Stomach smooth muscle (tissue), 2 donors: ENCODE data around the gene VANGL1.
A peak's percentile ranks its signal among the peaks of the same experiment; 100 is the strongest.
"Not testable (repeated sequence)": the region's sequence is repeated elsewhere in the genome, so short reads cannot be mapped to it uniquely, and the experiment has no call there.

Experiments
- H3K27ac ChIP-seq: one replicate; pipeline ENCODE4 v1.7.0; 2013; ENCODE audit warnings: mild to moderate bottlenecking, low read length, inconsistent platforms
- H3K27me3 ChIP-seq, 2 donors: one replicate each; pipeline ENCODE4 v1.7.0; 2013; ENCODE audit warnings: low read length in 2 of 2; ENCODE audit not compliant: insufficient read depth in 2 of 2, control insufficient read depth in 1 of 2
- H3K36me3 ChIP-seq, 2 donors: one replicate each; pipeline ENCODE4 v1.7.0; 2013; ENCODE audit warnings: low read length in 2 of 2; ENCODE audit not compliant: control insufficient read depth in 2 of 2, insufficient read depth in 2 of 2
- H3K4me1 ChIP-seq: one replicate; pipeline ENCODE4 v1.7.0; 2013; ENCODE audit warnings: low read length; ENCODE audit not compliant: control insufficient read depth, insufficient read depth
- H3K4me3 ChIP-seq, 2 donors: one replicate each; pipeline ENCODE4 v1.7.0; 2013; ENCODE audit warnings: low read length in 2 of 2
- H3K9ac ChIP-seq, 2 donors: one replicate each; pipeline ENCODE4 v1.7.0; 2013; ENCODE audit warnings: low read length in 2 of 2, mild to moderate bottlenecking in 1 of 2
- H3K9me3 ChIP-seq, 2 donors: one replicate each; pipeline ENCODE4 v1.7.0; 2013; ENCODE audit warnings: low read length in 2 of 2; ENCODE audit not compliant: control insufficient read depth in 2 of 2
- donor health status: healthy.
- donor health status: Pancreatic carcinoma.

VANGL1 gene

GRCh38 chr1:115620453-115620852, 21.3 kb upstream of the VANGL1 start:
- H3K27me3 ChIP-seq = peaks cover 0 to 5% of the 10 kb centered on the region in 2 donors
- no peak overlapping the region for H3K9ac ChIP-seq
- no peak overlapping the region for H3K27ac ChIP-seq
- peaks cover 6 to 12% of the 10 kb centered on the region in 2 donors for H3K9me3 ChIP-seq
- H3K36me3 ChIP-seq = no peaks in the 10 kb centered on the region
- H3K4me3 ChIP-seq = no peak overlapping the region
- no peaks in the 10 kb centered on the region for H3K4me1 ChIP-seq

GRCh38 chr1:115620950-115621349, 20.8 kb upstream of the VANGL1 start:
- Histone ChIP-seq H3K9me3 (peaks cover 6 to 12% of the 10 kb centered on the region in 2 donors), H3K27ac (no peak overlapping the region), H3K4me1 (no peaks in the 10 kb centered on the region), H3K9ac (no peak overlapping the region), H3K36me3 (no peaks in the 10 kb centered on the region), H3K27me3 (peaks cover 0 to 4% of the 10 kb centered on the region in 2 donors), H3K4me3 (no peak overlapping the region)

GRCh38 chr1:115624859-115625258, 16.9 kb upstream of the VANGL1 start:
- H3K27me3 ChIP-seq = peaks cover 0 to 2% of the 10 kb centered on the region in 2 donors
- no peaks in the 10 kb centered on the region for H3K36me3 ChIP-seq
- H3K4me3 ChIP-seq = no peak overlapping the region
- H3K9ac ChIP-seq = no peak overlapping the region
- H3K27ac ChIP-seq = no peak overlapping the region
- no peaks in the 10 kb centered on the region for H3K4me1 ChIP-seq
- peaks cover 4 to 13% of the 10 kb centered on the region in 2 donors for H3K9me3 ChIP-seq

- H3K27me3 ChIP-seq = peaks cover 0 to 2% of the 10 kb centered on the region in 2 donors
Measured at GRCh38 chr1:115630342-115630741, 11.4 kb upstream of the VANGL1 start.

GRCh38 chr1:115632251-115633026, 9.3 kb upstream of the VANGL1 start:
- no peaks in the 10 kb centered on the region for H3K4me1 ChIP-seq
- H3K9ac ChIP-seq = no peak overlapping the region
- H3K9me3 ChIP-seq = peaks cover 0 to 3% of the 10 kb centered on the region in 2 donors
- peaks cover 0 to 2% of the 10 kb centered on the region in 2 donors for H3K27me3 ChIP-seq
- no peak overlapping the region for H3K4me3 ChIP-seq
- no peak overlapping the region for H3K27ac ChIP-seq
- no peaks in the 10 kb centered on the region for H3K36me3 ChIP-seq

More at GRCh38 chr1:115630342-115630741, 11.4 kb upstream of the VANGL1 start:
- Histone ChIP-seq H3K36me3 (no peaks in the 10 kb centered on the region), H3K4me3 (no peak overlapping the region), H3K9ac (no peak overlapping the region), H3K27ac (no peak overlapping the region), H3K4me1 (no peaks in the 10 kb centered on the region), H3K9me3 (peaks cover 0 to 3% of the 10 kb centered on the region in 2 donors)

- not testable (repeated sequence) for H3K4me1 ChIP-seq, H3K27me3 ChIP-seq, H3K27ac ChIP-seq, H3K4me3 ChIP-seq, H3K36me3 ChIP-seq, H3K9me3 ChIP-seq, H3K9ac ChIP-seq
Measured at GRCh38 chr1:115633606-115634005, 8.2 kb upstream of the VANGL1 start.

- H3K9ac ChIP-seq, H3K9me3 ChIP-seq, H3K4me3 ChIP-seq, H3K4me1 ChIP-seq, H3K27me3 ChIP-seq, H3K27ac ChIP-seq, H3K36me3 ChIP-seq: not testable (repeated sequence)
Measured at GRCh38 chr1:115637247-115637646, 4.5 kb upstream of the VANGL1 start.

- H3K27me3 ChIP-seq = peaks cover 0 to 3% of the 10 kb centered on the region in 2 donors
- H3K36me3 ChIP-seq = no peaks in the 10 kb centered on the region
- peaks cover 12% of the 10 kb centered on the region for H3K4me1 ChIP-seq
- H3K4me3 ChIP-seq = no peak overlapping the region
- H3K9ac ChIP-seq = no peak overlapping the region
- no peak overlapping the region for H3K27ac ChIP-seq
- peaks cover 0 to 9% of the 10 kb centered on the region in 2 donors for H3K9me3 ChIP-seq
Measured at GRCh38 chr1:115640384-115640783, 1.4 kb upstream of the VANGL1 start.

- peak overlapping the region; percentile 23 to 83 for H3K4me3 ChIP-seq
- peaks cover 0 to 9% of the 10 kb centered on the region in 2 donors for H3K9me3 ChIP-seq
- peaks cover 0 to 3% of the 10 kb centered on the region in 2 donors for H3K27me3 ChIP-seq
- peak overlapping the region; percentile 54 to 55 for H3K9ac ChIP-seq
- peaks cover 12% of the 10 kb centered on the region for H3K4me1 ChIP-seq
- no peaks in the 10 kb centered on the region for H3K36me3 ChIP-seq
- peak overlapping the region; percentile 31 for H3K27ac ChIP-seq
Measured at GRCh38 chr1:115642168-115643072, 650 bp downstream of the VANGL1 start.

- H3K9me3 ChIP-seq = peaks cover 0 to 9% of the 10 kb centered on the region in 2 donors
- peak overlapping the region in 1 of 2 donors; percentile 44 for H3K9ac ChIP-seq
- H3K27ac ChIP-seq = no peak overlapping the region
- peaks cover 12% of the 10 kb centered on the region for H3K4me1 ChIP-seq
- no peaks in the 10 kb centered on the region for H3K36me3 ChIP-seq
- H3K27me3 ChIP-seq = peaks cover 0 to 3% of the 10 kb centered on the region in 2 donors
- peak overlapping the region; percentile 23 to 83 for H3K4me3 ChIP-seq
Measured at GRCh38 chr1:115643225-115643624, 1.5 kb downstream of the VANGL1 start.
